Muscle layer of colon (tissue), 2 donors: ENCODE measurements around the gene KRABD2.
"Not testable (repeated sequence)": the region's sequence is repeated elsewhere in the genome, so short reads cannot be mapped to it uniquely, and the experiment has no call there.

Source experiments
- H3K27ac ChIP-seq: one replicate; pipeline ENCODE4 v1.7.0; 2013; ENCODE audit warnings: low read depth, mild to moderate bottlenecking, low read length, moderate library complexity
- H3K27me3 ChIP-seq, 2 donors: one replicate each; pipeline ENCODE4 v1.7.0; 2013; ENCODE audit warnings: low read length in 2 of 2, mild to moderate bottlenecking in 2 of 2; ENCODE audit not compliant: insufficient read depth in 2 of 2, control insufficient read depth in 1 of 2
- H3K36me3 ChIP-seq: one replicate; pipeline ENCODE4 v1.7.0; 2013; ENCODE audit warnings: mild to moderate bottlenecking, low read length; ENCODE audit not compliant: insufficient read depth
- H3K4me1 ChIP-seq: one replicate; pipeline ENCODE4 v1.7.0; 2013; ENCODE audit warnings: mild to moderate bottlenecking, low read length; ENCODE audit not compliant: insufficient read depth
- H3K4me3 ChIP-seq, 2 donors: one replicate each; pipeline ENCODE4 v1.7.0; 2013; ENCODE audit warnings: low read length in 2 of 2, low read depth in 1 of 2, mild to moderate bottlenecking in 1 of 2, moderate library complexity in 1 of 2
- H3K9ac ChIP-seq: one replicate; pipeline ENCODE4 v1.7.0; 2013; ENCODE audit warnings: low read length
- H3K9me3 ChIP-seq: one replicate; pipeline ENCODE4 v1.7.0; 2013; ENCODE audit warnings: mild to moderate bottlenecking, low read length
- donor health status: abdominal sarcoma.
- donor health status: Adenocarcinoma of cecum.

KRABD2 gene

DNA sequence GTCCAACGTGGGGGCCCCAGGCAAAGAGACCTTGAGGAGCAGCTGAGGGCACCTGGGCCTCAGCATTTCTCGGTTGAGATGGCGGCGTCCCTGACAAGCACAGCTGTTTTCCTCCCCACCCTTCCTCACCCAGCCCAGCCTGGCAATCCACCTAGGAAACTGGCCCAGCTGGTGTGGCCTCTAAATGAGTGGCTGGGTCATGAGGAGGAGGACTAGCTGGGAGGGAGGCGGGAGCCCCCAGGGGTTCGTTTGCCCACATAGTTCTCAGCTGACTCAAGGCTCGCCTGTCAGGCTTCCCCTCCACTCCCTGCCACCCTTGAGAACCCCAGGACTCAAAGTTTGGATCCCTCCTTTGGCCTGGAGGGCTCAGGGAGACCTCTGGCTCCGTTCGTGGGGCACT lies 15.2 kb upstream of the KRABD2 start:
- Histone ChIP-seq H3K4me3 (no peak overlapping the region), H3K27me3 (peaks cover 10 to 12% of the 10 kb centered on the region in 2 donors), H3K9ac (no peak overlapping the region), H3K36me3 (no peaks in the 10 kb centered on the region), H3K4me1 (no peaks in the 10 kb centered on the region), H3K27ac (no peak overlapping the region), H3K9me3 (no peaks in the 10 kb centered on the region)

DNA sequence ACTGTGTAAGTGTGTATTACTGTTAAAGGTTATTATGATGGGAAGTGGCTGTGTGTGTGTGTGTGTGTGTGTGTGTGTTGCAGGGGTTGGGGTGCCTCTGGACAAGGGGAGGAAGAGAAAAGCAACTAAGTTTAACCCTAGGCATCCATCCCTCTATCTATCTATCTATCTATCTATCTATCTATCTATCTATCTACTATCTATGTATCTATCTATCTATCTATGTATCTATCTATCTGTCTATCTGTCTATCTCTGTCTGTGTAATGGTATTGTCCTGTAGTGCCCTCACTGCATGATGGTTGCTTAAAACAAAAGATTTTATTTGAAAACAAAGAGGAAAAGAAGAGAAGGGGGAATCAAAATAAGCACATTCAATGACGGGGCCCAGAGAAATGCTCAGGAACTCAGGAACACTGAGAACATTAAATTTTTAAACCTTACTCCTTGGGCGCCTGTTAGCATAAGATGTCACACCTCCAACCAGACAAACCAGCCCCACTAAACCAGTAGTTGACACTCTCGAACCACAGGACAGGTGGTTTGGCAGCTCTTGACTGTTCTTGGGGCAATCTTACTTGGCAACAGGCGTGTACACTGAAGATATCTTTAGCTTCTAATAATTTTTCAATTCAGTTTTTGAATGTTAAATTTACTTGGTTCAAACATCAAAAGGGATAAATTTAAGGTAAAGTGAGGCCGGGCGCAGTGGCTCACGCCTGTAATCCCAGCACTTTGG lies 11.6 kb upstream of the KRABD2 start:
- Histone ChIP-seq H3K9ac (no peak overlapping the region), H3K36me3 (no peaks in the 10 kb centered on the region), H3K27me3 (no peaks in the 10 kb centered on the region), H3K27ac (no peak overlapping the region), H3K4me1 (no peaks in the 10 kb centered on the region), H3K9me3 (no peaks in the 10 kb centered on the region), H3K4me3 (no peak overlapping the region)

DNA sequence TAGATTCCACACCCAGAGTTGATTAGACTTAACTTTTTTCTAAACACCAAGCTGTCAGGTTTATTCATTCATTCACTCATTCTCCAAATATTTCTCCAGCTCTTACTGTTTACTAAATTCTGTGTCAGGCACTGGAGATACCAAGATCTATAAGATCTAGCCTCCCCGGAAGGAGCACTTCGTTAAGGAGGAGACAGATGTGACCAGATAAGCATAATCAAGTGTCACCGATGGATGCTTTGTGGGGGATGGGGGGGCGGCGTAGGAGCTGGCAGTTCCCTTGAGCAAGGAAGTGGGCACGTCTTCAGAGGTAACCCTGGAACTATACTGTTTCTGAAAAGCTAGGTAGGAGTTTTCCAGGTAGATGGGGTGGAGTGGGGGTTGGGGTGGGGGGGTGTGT lies 10.3 kb upstream of the KRABD2 start:
- H3K4me1 ChIP-seq = peaks cover 6% of the 10 kb centered on the region
- H3K27ac ChIP-seq = no peak overlapping the region
- no peak overlapping the region for H3K4me3 ChIP-seq
- no peaks in the 10 kb centered on the region for H3K27me3 ChIP-seq
- H3K9me3 ChIP-seq = no peaks in the 10 kb centered on the region
- no peak overlapping the region for H3K9ac ChIP-seq
- H3K36me3 ChIP-seq = peaks cover 1% of the 10 kb centered on the region

DNA sequence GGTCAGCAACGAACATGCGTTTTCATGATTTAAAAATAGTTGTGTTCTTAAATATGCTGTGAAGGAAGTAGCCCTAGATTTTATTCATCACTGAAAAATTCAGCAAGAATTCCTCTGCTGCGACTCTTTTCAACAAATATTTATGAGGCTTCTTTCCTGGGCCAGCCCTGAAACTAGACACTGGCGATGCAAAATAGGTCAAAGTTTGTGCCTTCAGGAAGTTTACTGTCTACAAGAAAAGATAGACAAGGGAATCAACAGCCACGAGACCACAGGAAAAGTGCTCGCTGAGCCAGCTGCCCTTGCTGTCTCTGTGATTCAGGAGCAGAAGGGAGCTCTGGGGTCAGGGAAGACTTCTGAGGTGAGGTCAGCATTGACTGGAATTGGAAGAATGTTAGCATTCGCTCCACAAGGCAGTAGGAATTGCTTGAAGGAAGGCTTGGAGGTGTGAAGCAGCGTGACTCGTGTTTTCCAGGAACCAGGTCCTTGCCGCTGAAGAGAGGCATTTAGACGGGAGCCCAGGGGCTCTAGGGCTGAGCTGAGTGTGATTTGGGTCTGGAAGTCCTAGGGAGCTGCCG lies 8.4 kb upstream of the KRABD2 start:
- no peak overlapping the region for H3K9ac ChIP-seq

DNA sequence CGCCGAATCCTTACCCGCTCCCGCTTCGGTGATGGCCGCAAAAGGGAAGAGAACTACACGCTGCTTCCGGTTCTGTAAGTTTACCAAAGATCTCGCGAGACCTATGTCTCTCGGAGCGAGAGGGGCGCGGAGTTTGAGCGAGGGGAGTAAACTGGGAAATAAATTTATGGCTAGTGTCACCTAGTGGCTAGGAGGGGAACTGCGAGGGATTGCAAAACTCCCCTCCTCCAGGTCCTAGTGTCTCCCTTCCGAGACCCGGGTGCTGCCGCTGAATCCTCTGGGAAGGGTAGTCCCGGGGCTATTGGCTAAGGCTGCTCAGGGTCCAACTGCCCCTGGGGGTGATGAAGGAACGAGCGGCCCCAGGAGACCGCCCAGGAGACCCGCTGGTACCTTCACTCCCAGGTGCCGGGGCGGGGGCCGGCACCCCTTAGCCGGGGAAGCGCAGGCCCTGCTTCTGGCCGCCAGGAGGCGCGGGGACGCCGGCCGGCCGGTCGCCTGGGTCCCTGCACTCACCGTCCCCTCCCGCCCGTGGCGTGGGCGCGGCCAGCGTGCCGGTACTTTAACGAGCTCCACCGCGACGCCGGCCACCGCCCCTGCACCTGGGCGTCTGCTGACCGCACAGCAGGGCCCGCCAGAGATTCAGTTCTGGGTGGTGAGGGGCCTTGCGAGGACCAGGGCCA lies 6.8 kb upstream of the KRABD2 start, which contains the start of gene RPL26:
RPL26 (minus strand) TSS at position 51 of the 680 bp plus-strand sequence. CDS start 883 bp downstream, outside the sequence.
- Histone ChIP-seq H3K27ac (peak within 1 kb of the TSS; percentile 75), H3K4me3 (peak within 1 kb of the TSS; percentile 85 to 92), H3K27me3 (no peaks in the 10 kb centered on the region), H3K9ac (peak within 1 kb of the TSS; percentile 87), H3K9me3 (no peaks in the 10 kb centered on the region), H3K36me3 (peaks cover 30% of the 10 kb centered on the region), H3K4me1 (peaks cover 29% of the 10 kb centered on the region)

More for the DNA sequence above, 8.4 kb upstream of the KRABD2 start:
- peaks cover 21% of the 10 kb centered on the region for H3K36me3 ChIP-seq
- H3K4me3 ChIP-seq = no peak overlapping the region
- H3K9me3 ChIP-seq = no peaks in the 10 kb centered on the region
- H3K27ac ChIP-seq = no peak overlapping the region
- peaks cover 26% of the 10 kb centered on the region for H3K4me1 ChIP-seq
- no peaks in the 10 kb centered on the region for H3K27me3 ChIP-seq

DNA sequence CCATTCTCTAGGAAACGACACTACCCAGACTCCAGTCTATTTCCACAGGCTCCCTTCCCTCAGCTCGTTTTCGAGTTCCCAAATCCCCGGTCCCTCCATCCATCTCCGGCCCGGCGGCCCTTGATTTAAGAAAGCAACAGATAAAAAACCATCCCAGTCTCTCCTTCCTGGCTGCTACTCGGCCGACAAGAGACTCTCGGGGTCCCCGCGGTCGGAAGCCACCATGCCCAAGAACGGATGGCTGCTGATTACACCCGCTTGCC lies 6.3 kb upstream of the KRABD2 start:
- Histone ChIP-seq H3K4me1 (peaks cover 29% of the 10 kb centered on the region), H3K27ac (peak overlapping the region; percentile 75), H3K36me3 (peaks cover 34% of the 10 kb centered on the region), H3K9me3 (no peaks in the 10 kb centered on the region), H3K27me3 (no peaks in the 10 kb centered on the region), H3K4me3 (peak overlapping the region; percentile 85 to 92), H3K9ac (peak overlapping the region; percentile 87)

DNA sequence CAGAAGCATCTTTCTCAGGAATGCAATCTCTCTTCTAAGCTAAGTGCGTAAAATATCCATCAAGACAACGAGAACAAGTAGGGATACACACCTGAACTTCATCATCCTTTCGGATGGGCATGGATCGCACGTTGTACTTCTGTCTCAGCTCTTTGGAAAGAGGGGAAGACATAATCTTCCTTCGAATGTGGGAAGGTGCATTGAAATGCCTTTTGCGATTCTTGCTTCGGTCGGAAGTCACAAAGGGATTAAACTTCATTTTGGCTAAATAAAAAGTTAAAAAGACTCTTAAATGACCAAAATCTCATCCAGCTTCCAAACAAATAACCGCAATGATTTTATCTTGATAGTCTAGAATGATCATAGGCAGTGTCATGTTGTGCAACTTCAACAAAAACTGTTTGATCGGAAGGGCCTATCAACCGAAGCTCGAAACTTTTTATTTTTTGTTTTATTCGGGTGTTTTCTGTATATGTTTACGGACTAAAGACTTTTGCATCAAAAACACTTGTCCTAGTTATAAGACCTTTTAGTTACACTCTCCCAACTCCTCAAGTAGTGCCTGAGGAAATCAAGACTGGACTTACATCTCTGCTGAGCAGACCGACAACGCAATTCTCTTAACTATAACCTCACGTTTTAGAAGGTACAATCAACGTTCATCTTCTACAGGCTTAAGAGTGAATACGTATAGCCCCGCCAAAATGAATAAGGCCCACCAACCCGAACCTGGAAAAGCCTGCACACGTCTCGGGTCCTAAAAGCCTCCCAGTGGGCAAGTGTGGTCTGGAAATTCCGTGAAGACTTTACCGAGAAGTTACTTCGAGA lies 5.8 kb upstream of the KRABD2 start:
- peaks cover 29% of the 10 kb centered on the region for H3K4me1 ChIP-seq
- no peaks in the 10 kb centered on the region for H3K27me3 ChIP-seq
- peaks cover 39% of the 10 kb centered on the region for H3K36me3 ChIP-seq
- no peaks in the 10 kb centered on the region for H3K9me3 ChIP-seq
- H3K4me3 ChIP-seq = peak overlapping the region; percentile 85 to 92
- peak overlapping the region; percentile 87 for H3K9ac ChIP-seq
- H3K27ac ChIP-seq = peak overlapping the region; percentile 75

DNA sequence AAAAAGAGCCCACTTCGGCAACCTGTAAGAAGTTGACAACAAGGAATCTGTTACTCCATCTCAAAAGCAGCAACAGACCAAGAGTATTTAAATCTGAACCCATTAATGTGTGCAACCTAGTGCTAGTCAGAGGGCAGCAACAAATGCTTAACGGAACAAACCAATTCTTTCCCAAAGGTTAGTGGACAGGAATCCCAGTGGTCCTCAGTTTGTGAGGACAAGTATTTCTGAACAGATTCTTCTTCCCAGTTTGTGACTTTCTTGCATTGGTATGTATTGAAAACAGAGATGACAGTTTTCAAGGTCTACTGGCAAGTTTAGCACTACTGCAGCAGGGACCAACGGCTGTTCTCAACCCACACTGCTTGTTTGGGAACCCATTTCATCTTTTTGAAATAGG lies 3.5 kb upstream of the KRABD2 start:
- Histone ChIP-seq H3K36me3 (peaks cover 43% of the 10 kb centered on the region), H3K9ac (no peak overlapping the region), H3K27me3 (no peaks in the 10 kb centered on the region), H3K4me3 (no peak overlapping the region), H3K4me1 (peaks cover 43% of the 10 kb centered on the region), H3K27ac (no peak overlapping the region), H3K9me3 (no peaks in the 10 kb centered on the region)

DNA sequence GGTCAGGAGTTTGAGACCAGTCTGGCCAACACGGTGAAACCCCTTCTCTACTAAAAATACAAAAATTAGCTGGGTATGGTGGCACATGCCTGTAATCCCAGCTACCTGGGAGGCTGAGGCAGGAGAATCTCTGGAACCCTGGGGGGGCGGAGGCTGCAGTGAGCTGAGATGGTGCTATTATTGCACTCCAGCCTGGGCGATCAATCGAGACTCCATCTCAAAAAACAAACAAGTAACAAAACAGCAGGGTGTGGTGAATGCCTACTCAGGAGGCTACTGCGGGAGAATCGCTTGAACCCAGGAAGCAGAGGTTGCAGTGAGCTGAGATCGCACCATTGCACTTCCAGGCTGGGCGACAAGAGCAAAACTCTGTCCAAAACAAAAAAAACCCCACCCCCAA lies 1.6 kb upstream of the KRABD2 start:
- not testable (repeated sequence) for H3K9me3 ChIP-seq, H3K27ac ChIP-seq, H3K9ac ChIP-seq, H3K27me3 ChIP-seq, H3K4me3 ChIP-seq
- peaks cover 43% of the 10 kb centered on the region for H3K36me3 ChIP-seq
- peaks cover 44% of the 10 kb centered on the region for H3K4me1 ChIP-seq

DNA sequence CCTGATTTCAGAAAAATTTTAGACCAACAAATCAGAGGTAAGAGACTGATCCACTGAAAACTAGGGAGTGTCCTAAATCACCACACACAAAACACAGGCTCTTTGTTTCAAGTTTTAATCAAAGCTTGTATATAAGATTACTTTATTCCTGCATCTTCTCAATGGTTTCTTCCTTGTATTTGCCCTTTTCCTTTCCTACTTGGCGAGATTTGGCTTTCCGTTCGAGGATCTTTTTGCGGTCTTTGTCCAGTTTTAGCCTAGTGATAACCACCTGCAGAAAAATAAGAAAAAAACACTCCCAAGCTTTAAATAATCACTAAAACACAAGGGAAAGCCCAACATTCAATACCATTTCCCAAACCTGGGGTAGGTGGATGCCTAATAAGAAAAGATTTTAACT lies 918 bp upstream of the KRABD2 start:
- no peak overlapping the region for H3K27ac ChIP-seq

DNA sequence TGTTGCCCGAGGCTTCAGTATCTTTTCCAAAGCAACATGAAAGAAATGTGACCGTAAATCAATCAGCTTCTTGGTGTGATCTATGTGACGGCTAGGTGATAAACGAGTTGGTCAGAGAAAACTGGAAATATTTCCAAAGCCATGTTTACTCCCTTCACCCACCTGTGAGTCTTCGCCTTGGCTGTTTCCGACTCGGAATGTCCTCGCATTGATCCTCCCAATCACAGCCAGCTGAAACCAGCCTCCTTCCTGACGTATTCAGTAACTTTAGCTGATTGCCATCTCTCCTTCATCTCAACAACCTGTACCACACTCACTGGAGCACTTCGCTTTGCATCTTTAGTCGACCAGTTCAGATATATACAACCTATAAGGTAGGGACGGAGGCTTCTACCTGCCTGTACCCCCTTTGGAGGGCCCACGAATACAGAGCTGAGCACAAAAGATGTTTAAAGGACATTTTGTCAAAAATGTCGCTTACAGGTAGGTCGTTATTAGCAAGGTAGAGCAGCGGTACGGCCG lies 705 bp downstream of the KRABD2 start:
- Histone ChIP-seq H3K4me1 (peaks cover 27% of the 10 kb centered on the region), H3K27me3 (no peaks in the 10 kb centered on the region), H3K9me3 (no peaks in the 10 kb centered on the region), H3K4me3 (peak overlapping the region; percentile 43 to 85), H3K27ac (peak overlapping the region; percentile 89), H3K36me3 (peaks cover 39% of the 10 kb centered on the region), H3K9ac (peak overlapping the region; percentile 99)

More for the DNA sequence above, 918 bp upstream of the KRABD2 start:
- no peak overlapping the region for H3K9ac ChIP-seq
- peaks cover 43% of the 10 kb centered on the region for H3K36me3 ChIP-seq
- no peaks in the 10 kb centered on the region for H3K27me3 ChIP-seq
- no peak overlapping the region for H3K4me3 ChIP-seq
- no peaks in the 10 kb centered on the region for H3K9me3 ChIP-seq
- H3K4me1 ChIP-seq = peaks cover 44% of the 10 kb centered on the region
